Subcutaneous adipose tissue (tissue), 4 donors: ENCODE data around the gene VPS13C. TPM values are rescaled to one million over a fixed set of nuclear protein-coding genes. Genes with fewer than 3 reads are reported as not detected.

ENCODE experiments used
- CTCF ChIP-seq: fragments of 450-650 bp; IDR thresholded peaks from one replicate; pipeline ENCODE4 v1.5.1; 2016; ENCODE audit warnings: low read depth, mild to moderate bottlenecking, control low read depth, antibody characterized with exemption, moderate library complexity
- total RNA-seq, 4 donors: library from RNA; depleted of rRNA; stranded (reverse); fragments of >200 nt; gene quantifications; one replicate each; pipeline ENCODE4 v1.1.0, GENCODE V29; 2016

The VPS13C gene
- total RNA-seq, 4 donors from 2014 or later: 113 to 141 (median 139) TPM

GRCh38 chr15:62069551-62069950 is 9.3 kb upstream of the VPS13C start:
- no peak for TF ChIP-seq CTCF

- no peak for TF ChIP-seq CTCF
Measured at GRCh38 chr15:62068810-62069167, 8.5 kb upstream of the VPS13C start.

GRCh38 chr15:62068071-62068809 is 8.0 kb upstream of the VPS13C start:
- TF ChIP-seq CTCF: no peak

- no peak for TF ChIP-seq CTCF
Measured at GRCh38 chr15:62067448-62068044, 7.3 kb upstream of the VPS13C start.

- TF ChIP-seq CTCF: no peak
Measured at GRCh38 chr15:62066663-62067447, 6.6 kb upstream of the VPS13C start, which contains the start of gene C2CD4A. Gene C2CD4A (plus strand): TSS chr15:62066977. CDS start chr15:62067614, 637 bp downstream.

GRCh38 chr15:62063825-62064635 is 3.8 kb upstream of the VPS13C start:
- no peak for TF ChIP-seq CTCF
